Heart right ventricle (tissue), 16 donors: Measurements from ENCODE around the gene GRIK4. TPM values are rescaled to one million over a fixed set of nuclear protein-coding genes. Genes with fewer than 3 reads are reported as not detected.

Experiments used
- ATAC-seq, 8 donors: fragments of 200-7000 bp; cut with Tn5 transposase; one replicate each; pipeline ENCODE4 v1.9.1; 2020; ENCODE audit warnings: mild to moderate bottlenecking in 8 of 8, moderate library complexity in 8 of 8, moderate number of reproducible peaks in 1 of 8
- DNase-seq, 2 donors: peaks; one replicate each; pipeline ENCODE4 v3.0.0-alpha.2; 2020
- H3K27ac ChIP-seq, 10 donors: fragments of 200-600 bp; sonication (generic) in 2 of 10; one replicate each; pipeline versions ENCODE4 v1.5.0 to v1.8.0; 2020 to 2022; ENCODE audit warnings: mild to moderate bottlenecking in 3 of 10
- H3K27me3 ChIP-seq, 7 donors: fragments of 200-600 bp; one replicate each; pipeline ENCODE4 v1.8.0; 2021 to 2022; ENCODE audit warnings: mild to moderate bottlenecking in 2 of 7
- H3K36me3 ChIP-seq, 9 donors: fragments of 200-600 bp; sonication (generic) in 1 of 9; one replicate each; pipeline versions ENCODE4 v1.5.0 to v1.8.0; 2020 to 2022; ENCODE audit warnings: mild to moderate bottlenecking in 2 of 9
- H3K4me1 ChIP-seq, 9 donors: fragments of 200-600 bp; sonication (generic) in 1 of 9; one replicate each; pipeline versions ENCODE4 v1.5.0 to v1.8.0; 2020 to 2022; ENCODE audit warnings: mild to moderate bottlenecking in 4 of 9
- H3K4me3 ChIP-seq, 10 donors: fragments of 200-600 bp; sonication (generic) in 2 of 10; one replicate each; pipeline versions ENCODE4 v1.5.0 to v1.8.0; 2020 to 2022; ENCODE audit warnings: mild to moderate bottlenecking in 7 of 10, moderate library complexity in 2 of 10
- H3K9me3 ChIP-seq, 11 donors: fragments of 200-600 bp in 10 of 11; sonication (generic) in 2 of 11; one replicate each; pipeline versions ENCODE4 v1.5.0 to v1.8.0; 2013 to 2022; ENCODE audit warnings: mild to moderate bottlenecking in 2 of 11, control low read depth in 1 of 11, moderate library complexity in 1 of 11
- WGBS, 2 donors: extraction: QIAGEN DNeasy Blood & Tissue Kit; methylation state at CpG; one replicate each; pipeline ENCODE4 v1.1.7; 2013; ENCODE audit warnings: inconsistent platforms in 1 of 2; 5-methylcytosine and 5-hydroxymethylcytosine counted together
- intact Hi-C, 10 donors: fragments of 100-400 bp; cut with DNase I; formaldehyde crosslinking; loops; one replicate each; pipeline versions ENCODE4 v1.11.1 to v1.14.2; 2022
- polyA plus RNA-seq, 2 donors: library from polyadenylated mRNA; stranded (reverse); fragments of 200-250 nt; gene quantifications; one replicate each; pipeline ENCODE4 v1.2.3, GENCODE V29; 2013
- total RNA-seq, 10 donors: library from RNA; stranded (reverse); fragmentation: NEBNext Ultra II Directional in 3 of 10; extraction: Animal tissue kit (Norgen Biotek cat#: 25700) in 3 of 10; gene quantifications; one replicate each; pipeline versions ENCODE4 v1.2.1 to v1.2.4, GENCODE V29; 2021 to 2023
- TF ChIP-seq, protein P1 (sequence below), 9 donors: fragments of 200-600 bp; sonication (generic) in 2 of 9; IDR thresholded peaks; one replicate each; pipeline versions ENCODE4 v1.5.0 to v1.8.0; 2021 to 2022; ENCODE audit warnings: antibody characterized with exemption in 9 of 9, mild to moderate bottlenecking in 5 of 9, moderate library complexity in 1 of 9
- donor health status: Arrhythmogenic right ventricular cardiomyopathy.
- donor health status: ischemic (EF 13 %, LVEDD 7.1; RV severe dilation, severe dysfunction).
- donor health status: healthy with polysubstance abuse.
- donor health status: DM: no; HTN: yes; CAD: no.
- donor health status: DM: no; HTN: no; CAD: no.
- donor health status: ischemic (EF 25% LVEDD 6.9; RV normal size, moderate dysfunction).
- donor health status: ischemic (EF 25% LVEDD 5.7; RV mildly dilated, moderate dysfunction).
- donor health status: healthy.
- donor health status: DM: yes; HTN: yes; CAD: no.
- donor health status: Ischemic cardiomyopathy.
- donor health status: ischemic (EF 35%, LVEDD 5.7; RV mildly dilated, moderate dysfunction).
- donor health status: nonischemic (EF 11% LVEDD 7.7; RV severe dilation, severe dysfunction).
- donor health status: DM: yes; HTN: yes; CAD: no.
- donor health status: PGD.
- donor health status: ischemic (EF 29% LVEDD 5.4; RV normal size, mild dysfunction).
- donor health status: nonischemic (EF 23%, LVEDD 6.1; RV moderate dilation, normal function).

GRIK4 gene
- total and polyA plus RNA-seq, 12 donors = 0.01 to 0.85 (median 0.37) TPM; not detected in 6

DNA sequence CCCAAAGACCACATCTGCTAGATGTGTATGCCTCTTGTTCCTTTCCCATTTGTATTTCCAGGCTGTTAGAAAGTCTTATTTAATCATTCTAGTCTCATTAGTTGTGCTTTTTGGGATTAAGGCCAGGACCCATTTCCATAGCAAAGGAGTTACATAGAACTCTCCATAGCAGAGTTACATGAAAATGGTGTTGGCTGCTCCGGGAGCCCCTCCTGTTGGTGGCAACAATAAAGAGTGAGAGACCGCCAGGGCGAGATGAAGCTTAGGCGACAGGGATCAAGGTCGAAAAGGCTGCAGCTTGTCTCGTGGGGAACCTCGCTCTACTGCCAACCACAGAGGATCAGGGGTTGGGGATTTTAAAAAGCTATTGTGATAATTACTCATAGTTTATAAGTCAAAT is 58.3 kb downstream of the GRIK4 start:
- Histone ChIP-seq H3K9me3 (no peaks in the 10 kb centered on the region), H3K4me3 (no peak overlapping the region), H3K36me3 (no peaks in the 10 kb centered on the region), H3K27me3 (peaks cover 0 to 14% (median 4%) of the 10 kb centered on the region in 7 donors), H3K27ac (no peak overlapping the region), H3K4me1 (peaks cover 1 to 16% (median 12%) of the 10 kb centered on the region in 9 donors)
- DNase-seq = no peak
- TF ChIP-seq, protein P1, sequence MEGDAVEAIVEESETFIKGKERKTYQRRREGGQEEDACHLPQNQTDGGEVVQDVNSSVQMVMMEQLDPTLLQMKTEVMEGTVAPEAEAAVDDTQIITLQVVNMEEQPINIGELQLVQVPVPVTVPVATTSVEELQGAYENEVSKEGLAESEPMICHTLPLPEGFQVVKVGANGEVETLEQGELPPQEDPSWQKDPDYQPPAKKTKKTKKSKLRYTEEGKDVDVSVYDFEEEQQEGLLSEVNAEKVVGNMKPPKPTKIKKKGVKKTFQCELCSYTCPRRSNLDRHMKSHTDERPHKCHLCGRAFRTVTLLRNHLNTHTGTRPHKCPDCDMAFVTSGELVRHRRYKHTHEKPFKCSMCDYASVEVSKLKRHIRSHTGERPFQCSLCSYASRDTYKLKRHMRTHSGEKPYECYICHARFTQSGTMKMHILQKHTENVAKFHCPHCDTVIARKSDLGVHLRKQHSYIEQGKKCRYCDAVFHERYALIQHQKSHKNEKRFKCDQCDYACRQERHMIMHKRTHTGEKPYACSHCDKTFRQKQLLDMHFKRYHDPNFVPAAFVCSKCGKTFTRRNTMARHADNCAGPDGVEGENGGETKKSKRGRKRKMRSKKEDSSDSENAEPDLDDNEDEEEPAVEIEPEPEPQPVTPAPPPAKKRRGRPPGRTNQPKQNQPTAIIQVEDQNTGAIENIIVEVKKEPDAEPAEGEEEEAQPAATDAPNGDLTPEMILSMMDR (IDR thresholded peaks at IDR 0.05) = no peak
- intact Hi-C loops = no loop called here
- WGBS, 2 donors = 68 to 77% methylated on average over 7 of the region's 7 CpGs
- ATAC-seq = no peak

- no peaks in the 10 kb centered on the region for H3K9me3 ChIP-seq
- intact Hi-C loops = no loop called here
- WGBS, 2 donors = 59 to 70% methylated on average over 1 of the region's 1 CpG
- DNase-seq = no peak
- peaks cover 0 to 21% (median 7%) of the 10 kb centered on the region in 7 donors for H3K27me3 ChIP-seq
- no peak overlapping the region for H3K4me3 ChIP-seq
- TF ChIP-seq, protein P1 (IDR thresholded peaks at IDR 0.05) = no peak
- peaks cover 0 to under 1% (median 0%) of the 10 kb centered on the region in 9 donors for H3K4me1 ChIP-seq
- no peaks in the 10 kb centered on the region for H3K36me3 ChIP-seq
- ATAC-seq = no peak
- no peak overlapping the region for H3K27ac ChIP-seq
Measured at GRCh38 chr11:120571476-120571875, 59.9 kb downstream of the GRIK4 start.

GRCh38 chr11:120573756-120574354 is 62.3 kb downstream of the GRIK4 start:
- Histone ChIP-seq H3K27ac (no peak overlapping the region), H3K27me3 (peaks cover 0 to 32% (median 22%) of the 10 kb centered on the region in 7 donors), H3K4me3 (no peak overlapping the region), H3K9me3 (no peaks in the 10 kb centered on the region), H3K4me1 (no peaks in the 10 kb centered on the region), H3K36me3 (no peaks in the 10 kb centered on the region)
- WGBS, 2 donors = 89% methylated on average over 10 of the region's 10 CpGs
- intact Hi-C loops = no loop called here
- TF ChIP-seq, protein P1 (IDR thresholded peaks at IDR 0.05) = no peak
- ATAC-seq (no peak), DNase-seq (no peak)

- DNase-seq = no peak
- WGBS, 2 donors = 74 to 86% methylated on average over 8 of the region's 8 CpGs
- no peak overlapping the region for H3K27ac ChIP-seq
- intact Hi-C loops = no loop called here
- TF ChIP-seq, protein P1 (IDR thresholded peaks at IDR 0.05) = no peak
- H3K27me3 ChIP-seq = peaks cover 0 to 36% (median 23%) of the 10 kb centered on the region in 7 donors
- H3K4me3 ChIP-seq = no peak overlapping the region
- H3K36me3 ChIP-seq = no peaks in the 10 kb centered on the region
- H3K4me1 ChIP-seq = no peaks in the 10 kb centered on the region
- no peaks in the 10 kb centered on the region for H3K9me3 ChIP-seq
- no peak for ATAC-seq
Measured at GRCh38 chr11:120574876-120575275, 63.3 kb downstream of the GRIK4 start.
